Stimulated activated naive CD8-positive, alpha-beta T cell treated with anti-CD3 and anti-CD28 coated beads, Interleukin-15, amount 100 ng/mL, for 72 hours (primary cell): ENCODE data around the gene KIFAP3.
"Not testable (repeated sequence)": the region's sequence is repeated elsewhere in the genome, so short reads cannot be mapped to it uniquely, and the experiment has no call there.

ENCODE experiments used
- ATAC-seq: fragments of 150-1000 bp; cut with Tn5 transposase; 2 replicates; pipeline ENCODE4 v1.10.0; 2021; ENCODE audit warnings: mild to moderate bottlenecking, moderate library complexity
- DNase-seq, 2 donors: peaks; one replicate each; pipeline ENCODE4 v3.0.0; 2021 to 2022
- H3K27ac Mint-ChIP-seq, 2 donors: one replicate each; pipeline ENCODE4 v1.8.0; 2022; ENCODE audit warnings: mild to moderate bottlenecking in 2 of 2, mixed read lengths in 2 of 2, moderate library complexity in 2 of 2
- H3K27me3 Mint-ChIP-seq: one replicate; pipeline ENCODE4 v1.8.0; 2022; ENCODE audit warnings: mixed read lengths
- H3K4me1 Mint-ChIP-seq: one replicate; pipeline ENCODE4 v1.8.0; 2022; ENCODE audit warnings: mild to moderate bottlenecking, mixed read lengths
- H3K4me3 Mint-ChIP-seq, 2 donors: one replicate each; pipeline ENCODE4 v1.8.0; 2022; ENCODE audit warnings: mild to moderate bottlenecking in 2 of 2, mixed read lengths in 2 of 2, moderate library complexity in 1 of 2
- H3K9me3 Mint-ChIP-seq, 2 donors: one replicate each; pipeline ENCODE4 v1.8.0; 2022; ENCODE audit warnings: mixed read lengths in 2 of 2

Gene KIFAP3

DNA sequence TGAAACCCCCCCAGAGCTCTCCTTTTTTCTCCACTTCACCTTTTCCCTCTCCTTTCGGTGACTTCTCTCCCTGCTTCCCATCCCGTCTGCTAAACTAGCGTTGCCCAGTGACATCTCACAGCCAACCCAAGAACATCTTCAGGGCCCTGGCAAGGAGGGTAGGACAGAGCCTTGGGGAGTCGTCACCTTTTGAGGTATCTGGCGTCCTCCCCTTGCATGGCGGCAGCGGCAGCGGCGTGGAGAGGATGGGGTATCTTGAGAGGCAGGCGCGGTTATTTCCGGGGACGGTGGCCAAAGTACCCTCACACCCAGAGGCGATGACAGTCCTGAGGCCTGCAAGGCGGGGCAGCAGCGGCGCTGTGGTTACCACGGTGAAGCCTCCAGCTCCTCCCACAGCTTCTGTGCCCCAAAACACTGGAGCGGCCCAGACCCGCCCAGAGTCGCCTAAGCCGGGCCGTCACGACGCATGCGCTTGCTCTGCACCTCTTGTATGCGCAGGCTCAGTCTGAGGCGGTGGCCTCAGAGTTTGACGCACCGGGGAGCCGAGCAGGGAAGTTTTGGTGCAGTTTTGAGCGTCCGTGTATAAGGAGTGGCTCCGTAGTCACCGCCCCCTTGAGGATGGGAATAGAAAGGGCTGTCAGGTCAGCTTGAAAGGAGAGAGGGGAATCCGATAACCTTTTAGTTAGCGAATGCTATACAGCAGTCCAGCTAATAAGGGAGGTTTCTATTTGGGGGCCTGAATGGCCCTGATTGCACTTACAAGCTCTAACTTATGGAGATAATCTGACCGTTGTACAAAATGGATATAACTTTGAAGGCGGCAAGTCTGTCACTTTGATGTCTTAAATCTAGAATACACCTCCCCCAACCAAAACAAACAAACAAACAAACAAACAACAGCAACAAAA, at the start of gene KIFAP3:
KIFAP3 (minus strand) TSS at position 446 of the 908 bp plus-strand sequence; CDS start at position 218, 228 bp downstream.
- ATAC-seq (peak; percentile 97), DNase-seq (peak; percentile 96 to 98)
- Mint-ChIP-seq H3K4me1 (peaks cover 53% of the 10 kb centered on the region), H3K4me3 (peak within 1 kb of the TSS; percentile 93 to 98), H3K27me3 (no peaks in the 10 kb centered on the region), H3K27ac (peak within 1 kb of the TSS; percentile 91 to 98), H3K9me3 (peaks cover 4 to 8% of the 10 kb centered on the region in 2 donors)

DNA sequence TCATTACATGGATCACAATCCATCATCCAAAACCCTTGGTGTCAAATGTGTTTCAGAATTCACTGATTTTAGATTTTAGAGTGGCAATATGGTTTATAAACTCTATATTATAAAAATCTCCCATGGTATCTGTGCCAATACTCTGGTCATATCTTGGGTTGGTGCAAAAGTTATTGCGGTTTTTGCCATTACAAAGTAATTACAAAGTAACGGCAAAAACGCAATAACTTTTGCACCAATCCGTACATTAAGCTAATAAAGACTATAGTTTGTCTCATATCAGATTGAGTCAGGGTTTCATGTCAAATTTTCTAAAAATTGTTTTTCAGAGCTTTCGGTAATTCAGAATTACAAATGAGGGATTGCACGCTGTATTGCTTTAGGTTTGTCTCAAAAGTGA, 47.9 kb upstream of the KIFAP3 start:
- peaks cover 10% of the 10 kb centered on the region for H3K4me1 Mint-ChIP-seq
- H3K27me3 Mint-ChIP-seq: peaks cover 22% of the 10 kb centered on the region

DNA sequence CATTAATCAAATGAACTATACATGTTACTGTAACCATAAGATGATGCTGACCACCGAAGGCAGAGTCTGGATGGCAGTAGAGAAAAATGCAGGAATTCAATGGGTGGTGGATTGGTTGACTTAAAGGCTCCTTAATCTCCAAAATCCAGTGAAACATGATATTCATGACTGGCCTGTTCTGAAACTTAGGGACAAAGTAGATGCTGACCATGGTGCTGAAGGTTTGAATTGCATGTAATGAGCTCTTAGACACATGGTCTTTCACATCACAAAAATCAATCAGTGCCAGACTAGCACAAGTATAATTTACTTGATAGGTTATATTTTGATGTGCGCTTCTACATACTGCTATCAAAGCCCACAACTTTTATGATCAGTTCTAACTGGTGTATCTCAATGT, 40.4 kb upstream of the KIFAP3 start:
- no peak for DNase-seq
- peaks cover 27% of the 10 kb centered on the region for H3K27me3 Mint-ChIP-seq
- H3K4me3 Mint-ChIP-seq: no peak overlapping the region
- ATAC-seq: no peak
- H3K9me3 Mint-ChIP-seq: peaks cover 7 to 15% of the 10 kb centered on the region in 2 donors
- H3K4me1 Mint-ChIP-seq: no peaks in the 10 kb centered on the region
- H3K27ac Mint-ChIP-seq: no peak overlapping the region

More for the DNA sequence above, 47.9 kb upstream of the KIFAP3 start:
- DNase-seq (no peak), ATAC-seq (no peak)
- Mint-ChIP-seq H3K9me3 (no peaks in the 10 kb centered on the region), H3K27ac (no peak overlapping the region), H3K4me3 (no peak overlapping the region)

DNA sequence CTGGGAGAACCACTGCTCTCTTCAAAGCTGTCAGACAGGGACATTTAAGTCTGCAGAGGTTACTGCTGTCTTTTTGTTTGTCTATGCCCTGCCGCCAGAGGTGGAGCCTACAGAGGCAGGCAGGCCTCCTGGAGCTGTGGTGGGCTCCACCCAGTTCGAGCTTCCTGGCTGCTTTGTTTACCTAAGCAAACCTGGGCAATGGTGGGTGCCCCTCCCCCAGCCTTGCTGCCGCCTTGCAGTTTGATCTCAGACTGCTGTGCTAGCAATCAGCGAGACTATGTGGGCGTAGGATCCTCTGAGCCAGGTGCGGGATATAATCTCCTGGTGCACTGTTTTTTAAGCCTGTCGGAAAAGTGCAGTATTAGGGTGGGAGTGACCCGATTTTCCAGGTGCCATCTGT, 38.6 kb upstream of the KIFAP3 start:
- Mint-ChIP-seq H3K9me3 (peaks cover 7 to 15% of the 10 kb centered on the region in 2 donors), H3K27me3 (peaks cover 18% of the 10 kb centered on the region)
- H3K27ac Mint-ChIP-seq, H3K4me1 Mint-ChIP-seq, H3K4me3 Mint-ChIP-seq, ATAC-seq, DNase-seq: not testable (repeated sequence)

DNA sequence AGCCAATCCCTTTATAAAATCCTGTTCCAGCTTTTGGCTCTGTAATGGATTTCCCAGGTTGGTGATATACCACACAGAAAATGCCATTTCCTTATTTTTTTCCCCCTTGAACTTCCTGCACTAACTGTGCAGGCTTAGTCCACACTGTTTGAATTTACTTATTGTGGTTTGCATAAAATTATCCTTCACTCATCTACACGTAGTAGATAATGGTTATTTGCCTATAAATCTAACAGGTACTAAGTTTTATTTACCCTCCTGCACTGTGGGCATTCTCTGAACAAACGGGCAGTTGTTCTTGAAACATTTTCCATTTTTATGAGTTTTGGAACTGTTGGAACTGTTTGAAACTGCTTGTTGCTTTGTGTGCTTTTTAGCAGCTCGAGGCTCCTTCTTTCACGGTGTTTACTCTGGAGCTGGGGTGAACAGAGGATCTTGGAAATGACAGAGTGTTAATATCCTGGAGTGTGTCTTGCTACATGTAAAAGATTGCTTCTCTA, 23.0 kb upstream of the KIFAP3 start:
- no peak overlapping the region for H3K27ac Mint-ChIP-seq
- H3K27me3 Mint-ChIP-seq: no peaks in the 10 kb centered on the region
- no peak overlapping the region for H3K4me3 Mint-ChIP-seq
- H3K9me3 Mint-ChIP-seq: no peaks in the 10 kb centered on the region
- DNase-seq (no peak), ATAC-seq (no peak)
- H3K4me1 Mint-ChIP-seq: no peaks in the 10 kb centered on the region

DNA sequence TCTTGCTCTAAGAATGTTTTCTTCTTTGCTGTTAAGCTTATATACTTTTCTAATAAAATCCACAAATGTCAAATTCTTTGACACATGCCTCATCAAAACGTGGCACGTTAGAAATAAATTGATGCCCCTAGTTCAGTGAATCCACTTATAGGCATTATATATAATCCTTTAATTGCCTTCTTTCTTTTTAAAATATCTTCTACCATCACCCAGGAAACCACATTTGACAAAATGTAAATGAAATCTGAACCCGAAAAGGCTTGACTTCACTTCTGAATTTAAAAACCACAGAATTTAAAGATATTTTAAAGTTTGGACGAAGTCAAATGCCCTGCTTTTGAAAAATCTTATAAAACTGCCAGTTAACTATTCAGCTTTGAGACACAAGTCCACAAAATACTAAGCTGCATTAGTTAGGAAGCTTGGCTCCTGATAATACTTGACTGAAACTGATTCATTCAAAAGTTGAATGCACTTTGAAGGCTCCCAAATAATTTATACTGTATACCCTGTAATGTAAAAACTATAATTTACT, 22.4 kb upstream of the KIFAP3 start:
- H3K27me3 Mint-ChIP-seq: no peaks in the 10 kb centered on the region
- no peak for ATAC-seq
- H3K4me1 Mint-ChIP-seq: no peaks in the 10 kb centered on the region
- no peak for DNase-seq
- H3K4me3 Mint-ChIP-seq: no peak overlapping the region
- H3K27ac Mint-ChIP-seq: no peak overlapping the region
- H3K9me3 Mint-ChIP-seq: no peaks in the 10 kb centered on the region

DNA sequence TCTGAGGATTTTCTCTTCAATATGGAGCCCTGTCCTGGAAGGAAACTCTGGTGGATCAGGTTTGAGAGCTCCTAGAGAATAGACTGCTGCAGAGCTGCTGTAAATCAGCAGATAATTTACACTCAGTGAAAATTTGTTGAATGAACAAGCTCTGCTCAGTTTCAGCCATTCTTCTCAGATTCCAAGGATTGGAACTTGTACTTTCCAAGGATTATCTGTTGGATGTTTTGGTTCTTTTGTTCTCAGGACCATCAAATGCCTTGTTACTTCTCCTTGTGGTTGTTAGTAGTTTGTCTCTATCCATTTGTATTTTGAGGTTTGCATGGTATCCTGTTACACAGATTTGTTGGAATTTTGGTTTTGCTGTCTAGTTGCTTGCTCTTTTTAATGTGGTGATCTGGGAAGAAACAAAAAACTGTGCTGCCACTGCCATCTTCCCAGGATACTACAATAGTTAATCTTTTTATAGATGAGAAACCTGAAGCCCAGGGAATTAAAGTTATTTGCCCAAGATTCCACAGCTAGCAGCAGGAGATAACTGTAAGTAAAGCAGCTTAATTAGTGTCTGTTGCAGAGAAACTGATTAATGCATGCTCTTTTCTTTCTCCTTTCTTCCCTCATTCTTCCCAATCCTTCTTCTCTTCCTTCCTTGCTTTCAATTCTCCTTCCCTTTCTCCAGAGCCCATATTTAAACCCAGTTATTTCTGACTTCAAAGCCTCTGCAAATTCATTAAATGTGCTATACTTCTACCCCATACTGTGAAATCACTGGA, 21.7 kb upstream of the KIFAP3 start:
- ATAC-seq: no peak
- Mint-ChIP-seq H3K9me3 (no peaks in the 10 kb centered on the region), H3K27ac (no peak overlapping the region)

DNA sequence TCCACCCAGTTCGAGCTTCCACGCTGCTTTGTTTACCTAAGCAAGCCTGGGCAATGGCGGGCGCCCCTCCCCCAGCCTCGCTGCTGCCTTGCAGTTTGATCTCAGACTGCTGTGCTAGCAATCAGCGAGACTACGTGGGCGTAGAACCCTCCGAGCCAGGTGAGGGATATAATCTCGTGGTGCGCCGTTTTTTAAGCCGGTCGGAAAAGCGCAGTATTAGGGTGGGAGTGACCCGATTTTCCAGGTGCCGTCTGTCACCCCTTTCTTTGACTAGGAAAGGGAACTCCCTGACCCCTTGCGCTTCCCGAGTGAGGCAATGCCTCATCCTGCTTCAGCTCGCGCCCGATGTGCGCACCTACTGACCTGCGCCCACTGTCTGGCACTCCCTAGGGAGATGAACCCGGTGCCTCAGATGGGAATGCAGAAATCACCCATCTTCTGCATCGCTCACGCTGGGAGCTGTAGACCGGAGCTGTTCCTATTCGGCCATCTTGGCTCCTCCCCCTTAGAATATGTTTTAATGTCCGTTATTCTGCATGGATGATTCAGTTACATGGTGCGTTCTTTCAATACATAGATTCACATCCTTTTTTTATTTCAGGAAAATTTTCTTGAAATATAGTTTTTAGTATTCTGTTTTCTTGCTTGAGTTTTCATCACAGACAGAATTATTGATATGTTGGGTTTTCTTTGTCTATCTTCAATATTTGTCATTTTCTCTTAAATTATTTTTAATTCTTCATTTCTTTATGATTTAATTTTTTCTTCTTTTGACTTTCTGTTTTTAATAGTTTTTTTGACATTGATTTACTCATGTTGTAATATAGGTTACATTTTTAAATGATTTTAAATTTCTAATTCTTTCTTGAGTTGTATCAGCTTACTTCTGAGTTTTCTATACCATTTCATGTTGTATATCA, 20.5 kb upstream of the KIFAP3 start:
- DNase-seq, H3K27me3 Mint-ChIP-seq, H3K9me3 Mint-ChIP-seq, H3K27ac Mint-ChIP-seq, H3K4me1 Mint-ChIP-seq, H3K4me3 Mint-ChIP-seq, ATAC-seq: not testable (repeated sequence)

More for the DNA sequence above, 21.7 kb upstream of the KIFAP3 start:
- Mint-ChIP-seq H3K4me1 (no peaks in the 10 kb centered on the region), H3K27me3 (no peaks in the 10 kb centered on the region), H3K4me3 (no peak overlapping the region)
- no peak for DNase-seq

DNA sequence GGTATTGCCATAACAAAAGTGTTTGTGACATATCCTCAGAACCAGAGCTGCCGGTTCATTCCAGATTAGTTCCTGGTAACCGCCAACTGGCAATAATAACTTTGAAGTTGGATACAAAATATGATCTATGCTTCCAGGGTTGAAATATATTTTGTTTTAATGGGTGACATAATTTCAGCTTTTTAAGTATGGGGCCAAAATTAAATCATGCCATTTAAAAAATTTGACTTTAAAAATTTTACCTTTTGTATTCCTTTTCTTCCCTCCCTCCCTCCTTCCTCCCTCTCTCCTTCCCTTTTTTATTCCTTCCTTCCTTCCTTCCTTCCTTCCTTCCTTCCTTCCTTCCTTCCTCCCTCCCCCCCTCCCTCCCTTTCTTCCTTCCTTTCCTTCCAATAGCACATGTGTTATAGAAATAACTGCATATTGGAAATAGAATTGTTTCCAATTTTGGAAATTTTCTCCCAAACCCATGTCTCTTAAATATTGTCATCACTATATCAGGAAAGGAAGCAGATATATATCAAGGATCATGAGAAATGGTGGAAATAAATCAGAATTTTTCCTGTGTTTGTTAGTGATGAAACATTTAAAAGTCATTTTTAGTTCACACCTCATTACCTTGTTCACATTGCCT, 12.0 kb upstream of the KIFAP3 start:
- no peak overlapping the region for H3K27ac Mint-ChIP-seq
- no peaks in the 10 kb centered on the region for H3K4me1 Mint-ChIP-seq
- ATAC-seq (no peak), DNase-seq (no peak)
- no peaks in the 10 kb centered on the region for H3K9me3 Mint-ChIP-seq
- H3K4me3 Mint-ChIP-seq: no peak overlapping the region
- no peaks in the 10 kb centered on the region for H3K27me3 Mint-ChIP-seq

DNA sequence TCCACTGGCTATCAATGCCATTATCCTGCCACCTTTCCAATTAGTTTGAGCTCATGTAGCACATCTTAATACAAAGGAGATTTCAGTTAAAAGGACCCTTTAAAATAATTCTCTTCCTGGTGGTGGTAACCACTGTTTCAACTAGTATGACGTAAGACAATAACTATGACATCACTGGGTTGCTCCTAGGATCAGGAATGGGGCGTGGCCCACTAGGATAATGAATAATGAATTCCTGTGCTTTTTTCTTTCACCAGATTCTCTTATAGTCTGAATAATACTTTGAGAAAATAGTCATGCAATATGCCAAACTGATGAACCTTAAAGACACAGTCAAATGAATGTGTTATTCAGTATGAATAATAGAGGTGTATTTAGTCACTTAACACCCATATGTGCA, 10.6 kb upstream of the KIFAP3 start:
- H3K9me3 Mint-ChIP-seq: no peaks in the 10 kb centered on the region
- H3K4me1 Mint-ChIP-seq: no peaks in the 10 kb centered on the region
- no peak overlapping the region for H3K4me3 Mint-ChIP-seq
- ATAC-seq (no peak), DNase-seq (no peak)
- H3K27me3 Mint-ChIP-seq: no peaks in the 10 kb centered on the region
- H3K27ac Mint-ChIP-seq: no peak overlapping the region

DNA sequence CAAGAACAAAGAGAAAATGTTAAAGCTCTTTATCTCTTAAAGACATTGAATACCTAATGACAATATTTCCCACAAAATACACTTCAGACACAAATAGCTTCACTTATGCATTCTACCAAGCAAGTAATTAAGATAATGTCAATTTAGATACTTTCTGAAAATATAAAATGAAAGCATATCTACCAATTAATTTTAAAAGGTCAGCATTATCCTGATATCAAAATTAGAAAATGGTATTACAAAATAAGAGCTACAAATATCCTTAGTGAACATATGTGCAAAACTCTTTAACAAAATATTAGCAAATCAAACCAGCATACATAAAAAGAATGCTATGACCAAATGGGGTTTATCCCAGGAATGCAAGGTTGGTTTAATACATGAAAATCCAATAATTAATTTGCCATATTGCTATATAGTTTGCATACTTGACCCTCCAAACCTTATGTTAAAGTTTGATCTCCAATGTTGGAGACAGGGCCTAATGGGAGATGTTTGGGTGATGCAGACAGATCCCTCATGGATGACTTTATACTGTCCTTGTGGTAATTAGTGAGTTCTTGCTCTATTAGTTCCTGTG, 4.2 kb upstream of the KIFAP3 start:
- no peak for DNase-seq
- Mint-ChIP-seq H3K27ac (no peak overlapping the region), H3K9me3 (peaks cover 4 to 8% of the 10 kb centered on the region in 2 donors), H3K4me1 (peaks cover 18% of the 10 kb centered on the region), H3K4me3 (no peak overlapping the region), H3K27me3 (no peaks in the 10 kb centered on the region)
- no peak for ATAC-seq

DNA sequence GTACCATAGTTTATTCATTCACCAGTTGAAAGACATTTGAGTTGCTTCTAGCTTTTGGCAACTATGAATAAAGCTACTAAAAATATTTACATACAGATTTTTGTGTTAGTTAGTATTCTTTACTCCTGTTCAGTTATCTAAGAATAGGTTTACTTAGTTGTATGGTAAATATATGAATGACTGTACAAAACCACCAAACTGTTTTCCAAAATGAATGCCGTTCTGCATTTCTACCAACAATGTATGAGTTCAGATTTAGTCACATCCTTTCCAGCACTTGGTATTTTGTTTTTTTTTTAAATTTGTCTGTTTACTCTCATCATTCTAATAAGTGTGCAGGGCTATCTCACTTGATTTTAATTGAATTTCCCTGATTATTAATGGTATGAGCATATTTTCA, 3.4 kb upstream of the KIFAP3 start:
- Mint-ChIP-seq H3K27ac (no peak overlapping the region), H3K9me3 (peaks cover 4 to 8% of the 10 kb centered on the region in 2 donors), H3K27me3 (no peaks in the 10 kb centered on the region), H3K4me1 (peaks cover 23% of the 10 kb centered on the region), H3K4me3 (no peak overlapping the region)
- DNase-seq: no peak
- no peak for ATAC-seq

DNA sequence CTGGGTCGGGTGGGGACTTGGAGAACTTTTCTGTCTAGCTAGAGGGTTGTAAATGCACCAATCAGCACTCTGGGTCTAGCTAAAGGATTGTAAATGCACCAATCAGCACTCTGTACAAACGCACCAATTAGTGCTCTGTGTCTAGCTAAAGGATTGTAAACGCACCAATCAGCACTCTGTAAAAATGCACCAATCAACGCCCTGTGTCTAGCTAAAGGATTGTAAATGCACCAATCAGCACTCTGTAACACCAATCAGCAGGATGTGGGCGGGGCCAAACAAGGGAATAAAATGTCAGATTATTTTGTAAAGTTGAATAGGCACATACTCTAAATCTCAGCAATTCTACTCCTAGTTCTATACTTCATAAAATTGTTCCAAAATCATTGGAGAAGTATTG, 2.5 kb upstream of the KIFAP3 start:
- not testable (repeated sequence) for H3K27me3 Mint-ChIP-seq, H3K27ac Mint-ChIP-seq, H3K4me3 Mint-ChIP-seq, ATAC-seq, H3K9me3 Mint-ChIP-seq, DNase-seq
- H3K4me1 Mint-ChIP-seq: peaks cover 30% of the 10 kb centered on the region

DNA sequence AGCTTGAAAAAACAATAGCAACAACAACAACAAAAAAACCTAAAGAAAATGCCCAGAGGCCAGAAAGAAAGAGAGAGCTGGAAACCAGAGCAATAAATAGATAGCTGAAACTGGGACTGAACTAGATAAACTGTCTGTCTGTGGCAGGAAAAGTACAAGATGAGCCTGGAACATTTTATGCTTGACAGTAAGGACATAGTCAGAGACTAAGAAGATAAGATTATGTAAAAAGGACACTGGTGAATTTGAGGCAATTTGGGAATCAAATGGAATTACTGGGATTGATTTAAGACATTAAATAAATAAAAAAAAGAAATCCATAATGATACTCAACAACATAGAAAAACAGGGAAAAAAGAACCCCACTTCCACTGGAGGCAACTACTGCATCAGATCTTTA, 1.7 kb upstream of the KIFAP3 start:
- peaks cover 4 to 8% of the 10 kb centered on the region in 2 donors for H3K9me3 Mint-ChIP-seq
- H3K4me3 Mint-ChIP-seq: no peak overlapping the region
- no peaks in the 10 kb centered on the region for H3K27me3 Mint-ChIP-seq
- peaks cover 36% of the 10 kb centered on the region for H3K4me1 Mint-ChIP-seq
- no peak overlapping the region for H3K27ac Mint-ChIP-seq
- ATAC-seq (no peak), DNase-seq (no peak)
